HCT116 (cell line): ENCODE measurements around the gene NPPB.

Source experiments
- CBX3 ChIP-seq: IDR thresholded peaks from 2 replicates; pipeline ENCODE4 v1.6.1; 2012; ENCODE audit warnings: low read depth
- CEBPB ChIP-seq: IDR thresholded peaks from 2 replicates; pipeline ENCODE4 v1.6.1; 2012; ENCODE audit warnings: low read depth
- CTCF ChIP-seq, 3 experiments: fragments of 200-600 bp in 1 of 3; sonication (generic) in 1 of 3; IDR thresholded peaks in 2 of 3; conservative IDR thresholded peaks in 1 of 3; 2 replicates each; pipeline ENCODE4 v1.5.1; 2012 to 2017; ENCODE audit warnings: low read depth in 2 of 3, low read length in 2 of 3, antibody characterized with exemption in 1 of 3, borderline replicate concordance in 1 of 3, control low read depth in 1 of 3, mild to moderate bottlenecking in 1 of 3, mixed read lengths in 1 of 3, mixed run types in 1 of 3, moderate library complexity in 1 of 3; ENCODE audit not compliant: insufficient read depth in 1 of 3
- ELF1 ChIP-seq: IDR thresholded peaks from 2 replicates; pipeline ENCODE4 v1.6.1; 2012; ENCODE audit warnings: low read depth, borderline replicate concordance
- EZH2 ChIP-seq: fragments of 200-600 bp; sonication (generic); IDR thresholded peaks from 2 replicates; pipeline ENCODE4 v1.6.1; 2017; ENCODE audit warnings: antibody characterized with exemption, mixed run types
- POLR2A ChIP-seq: IDR thresholded peaks from 2 replicates; pipeline ENCODE4 v1.7.0; 2011; ENCODE audit warnings: borderline replicate concordance; ENCODE audit not compliant: insufficient read depth, insufficient read length; ENCODE audit errors: extremely low read depth
- POLR2AphosphoS5 ChIP-seq: IDR thresholded peaks from 2 replicates; pipeline ENCODE4 v1.6.1; 2011; ENCODE audit warnings: mild to moderate bottlenecking, low read depth, low read length, moderate library complexity
- RAD21 ChIP-seq: IDR thresholded peaks from 2 replicates; pipeline ENCODE4 v1.6.1; 2012; ENCODE audit warnings: low read depth, mild to moderate bottlenecking
- SP1 ChIP-seq: IDR thresholded peaks from 2 replicates; pipeline ENCODE4 v1.6.1; 2012; ENCODE audit warnings: low read depth
- SRF ChIP-seq: IDR thresholded peaks from 2 replicates; pipeline ENCODE4 v1.6.1; 2012; ENCODE audit warnings: low read depth
- YY1 ChIP-seq: IDR thresholded peaks from 2 replicates; pipeline ENCODE4 v1.6.1; 2011; ENCODE audit warnings: low read length, low read depth, moderate library complexity, mild to moderate bottlenecking; ENCODE audit not compliant: insufficient replicate concordance; ENCODE audit errors: extremely low read depth
- ZNF274 ChIP-seq: fragments of 200-500 bp; sonication (Bioruptor generic); IDR thresholded peaks from 2 replicates; pipeline ENCODE4 v1.6.1; 2014; ENCODE audit warnings: mild to moderate bottlenecking, low read depth, low read length, inconsistent platforms
- TF ChIP-seq, protein P1 (sequence below): IDR thresholded peaks from 2 replicates; pipeline ENCODE4 v1.6.1; 2012
- TF ChIP-seq, protein P2 (sequence below): IDR thresholded peaks from 2 replicates; pipeline ENCODE4 v1.6.1; 2011; ENCODE audit warnings: mild to moderate bottlenecking, low read length, moderate library complexity; ENCODE audit not compliant: insufficient replicate concordance; ENCODE audit errors: extremely low read depth

DNA sequence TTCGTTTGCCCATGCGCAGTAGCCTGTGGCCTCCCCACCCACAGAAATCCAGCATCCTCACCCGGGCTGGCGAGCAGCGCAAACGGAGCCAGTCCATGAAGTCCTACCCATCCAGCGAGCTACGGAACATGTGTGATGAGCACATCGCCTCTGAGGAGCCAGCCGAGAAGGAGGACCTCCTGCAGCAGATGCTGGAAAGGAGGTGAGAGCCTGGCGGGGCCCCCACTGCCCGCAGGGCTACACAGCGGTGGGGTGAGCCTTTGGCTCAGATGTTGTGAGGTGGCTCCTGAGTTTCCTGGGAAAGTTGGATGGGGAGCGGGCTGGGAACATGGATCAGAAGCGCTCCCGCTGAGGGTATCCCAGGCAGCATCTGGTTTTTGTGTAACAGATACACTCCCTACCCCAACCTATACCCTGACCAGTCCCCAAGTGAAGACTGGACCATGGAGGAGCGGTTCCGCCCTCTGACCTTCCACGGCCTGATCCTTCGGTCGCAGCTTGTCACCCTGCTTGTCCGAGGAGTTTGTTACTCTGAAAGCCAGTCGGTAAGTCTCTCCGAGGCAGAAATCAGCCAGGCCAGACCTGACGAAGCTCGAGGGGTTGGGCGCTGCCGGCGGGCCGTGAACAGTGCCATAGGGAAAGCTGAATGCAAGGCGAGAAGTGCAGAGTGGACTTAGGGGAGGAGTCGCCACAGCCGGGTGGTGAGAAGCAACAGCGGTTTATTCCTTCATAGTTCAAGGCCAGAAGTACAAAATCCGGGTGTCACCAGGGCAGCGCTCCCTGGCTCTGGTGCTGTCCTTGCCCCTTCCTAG is 21.6 kb downstream of the NPPB start:
- TF ChIP-seq EZH2 (no peak), CTCF (IDR thresholded peaks at IDR 0.05 in 2 of 3, conservative IDR thresholded peaks at IDR 0.05 in 1 of 3; ENCODE audit: borderline replicate concordance in 1 of 3, insufficient read depth in 1 of 3, low read depth in 2 of 3, low read length in 2 of 3) (no peak), ELF1 (no peak), SRF (no peak), ZNF274 (no peak), YY1 (no peak), CBX3 (no peak), POLR2A (no peak), RAD21 (no peak), POLR2AphosphoS5 (no peak), SP1 (no peak), CEBPB (no peak)
- TF ChIP-seq, protein P1, sequence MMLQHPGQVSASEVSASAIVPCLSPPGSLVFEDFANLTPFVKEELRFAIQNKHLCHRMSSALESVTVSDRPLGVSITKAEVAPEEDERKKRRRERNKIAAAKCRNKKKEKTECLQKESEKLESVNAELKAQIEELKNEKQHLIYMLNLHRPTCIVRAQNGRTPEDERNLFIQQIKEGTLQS: no peak
- TF ChIP-seq, protein P2, sequence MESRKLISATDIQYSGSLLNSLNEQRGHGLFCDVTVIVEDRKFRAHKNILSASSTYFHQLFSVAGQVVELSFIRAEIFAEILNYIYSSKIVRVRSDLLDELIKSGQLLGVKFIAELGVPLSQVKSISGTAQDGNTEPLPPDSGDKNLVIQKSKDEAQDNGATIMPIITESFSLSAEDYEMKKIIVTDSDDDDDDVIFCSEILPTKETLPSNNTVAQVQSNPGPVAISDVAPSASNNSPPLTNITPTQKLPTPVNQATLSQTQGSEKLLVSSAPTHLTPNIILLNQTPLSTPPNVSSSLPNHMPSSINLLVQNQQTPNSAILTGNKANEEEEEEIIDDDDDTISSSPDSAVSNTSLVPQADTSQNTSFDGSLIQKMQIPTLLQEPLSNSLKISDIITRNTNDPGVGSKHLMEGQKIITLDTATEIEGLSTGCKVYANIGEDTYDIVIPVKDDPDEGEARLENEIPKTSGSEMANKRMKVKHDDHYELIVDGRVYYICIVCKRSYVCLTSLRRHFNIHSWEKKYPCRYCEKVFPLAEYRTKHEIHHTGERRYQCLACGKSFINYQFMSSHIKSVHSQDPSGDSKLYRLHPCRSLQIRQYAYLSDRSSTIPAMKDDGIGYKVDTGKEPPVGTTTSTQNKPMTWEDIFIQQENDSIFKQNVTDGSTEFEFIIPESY: no peak
